ENCODE results near the gene CCDC71L.

CCDC71L gene

GRCh38 chr7:106658316-106659165 lies 2.4 kb downstream of the CCDC71L start:
- peak; percentile 47 for FAIRE-seq

GRCh38 chr7:106657085-106657991 lies 3.6 kb downstream of the CCDC71L start:
- no peak for FAIRE-seq

- FAIRE-seq, result no peak
These were observed 5.1 kb downstream of the CCDC71L start for GRCh38 chr7:106655703-106656498.

- no peak for FAIRE-seq
These were observed 7.5 kb downstream of the CCDC71L start for GRCh38 chr7:106653488-106653887.

- FAIRE-seq, result no peak
These were observed 8.0 kb downstream of the CCDC71L start for GRCh38 chr7:106652909-106653308.

GRCh38 chr7:106652092-106652491 lies 8.9 kb downstream of the CCDC71L start:
- no peak for FAIRE-seq

GRCh38 chr7:106646256-106646655 lies 14.7 kb downstream of the CCDC71L start:
- FAIRE-seq, result no peak

- FAIRE-seq, result no peak
These were observed 16.0 kb downstream of the CCDC71L start for GRCh38 chr7:106644999-106645398.

- no peak for FAIRE-seq
These were observed 17.6 kb downstream of the CCDC71L start for GRCh38 chr7:106643216-106644000.

- no peak for FAIRE-seq
These were observed 19.5 kb downstream of the CCDC71L start for GRCh38 chr7:106641416-106641815.

GRCh38 chr7:106640368-106641141 lies 20.4 kb downstream of the CCDC71L start:
- FAIRE-seq, result no peak

GRCh38 chr7:106639476-106640334 lies 21.3 kb downstream of the CCDC71L start:
- no peak for FAIRE-seq

- no peak for FAIRE-seq
These were observed 25.5 kb downstream of the CCDC71L start for GRCh38 chr7:106635411-106635810.

GRCh38 chr7:106634958-106635357 lies 26.0 kb downstream of the CCDC71L start:
- FAIRE-seq, result no peak

- FAIRE-seq, result no peak
These were observed 30.3 kb downstream of the CCDC71L start for GRCh38 chr7:106630648-106631047.

- no peak for FAIRE-seq
These were observed 31.4 kb downstream of the CCDC71L start for GRCh38 chr7:106629516-106629915.

- FAIRE-seq, result no peak
These were observed 34.4 kb downstream of the CCDC71L start for GRCh38 chr7:106626376-106627164.

- no peak for FAIRE-seq
These were observed 35.2 kb downstream of the CCDC71L start for GRCh38 chr7:106625678-106626301.

GRCh38 chr7:106623853-106624252 lies 37.1 kb downstream of the CCDC71L start:
- FAIRE-seq, result no peak

Measured in islet of Langerhans (tissue), 1 donor.